DMS 273 (cell line): ENCODE data around the gene CASZ1.

Source experiments
- DNase-seq: peaks from one replicate; lab custom pipeline; 2025; ENCODE audit not compliant: unreplicated experiment; lab: John Stamatoyannopoulos, UW

CASZ1 gene

GRCh38 chr1:10659218-10659617 is 137.2 kb downstream of the CASZ1 start:
- peak; percentile 47 for DNase-seq

- peak; percentile 86 for DNase-seq
Observed at GRCh38 chr1:10658396-10659066, 137.9 kb downstream of the CASZ1 start.

GRCh38 chr1:10657088-10657847 is 139.2 kb downstream of the CASZ1 start:
- DNase-seq = peak; percentile 72

GRCh38 chr1:10656431-10656830 is 140.0 kb downstream of the CASZ1 start:
- no peak for DNase-seq

- no peak for DNase-seq
Observed at GRCh38 chr1:10655002-10655401, 141.4 kb downstream of the CASZ1 start.

DNA sequence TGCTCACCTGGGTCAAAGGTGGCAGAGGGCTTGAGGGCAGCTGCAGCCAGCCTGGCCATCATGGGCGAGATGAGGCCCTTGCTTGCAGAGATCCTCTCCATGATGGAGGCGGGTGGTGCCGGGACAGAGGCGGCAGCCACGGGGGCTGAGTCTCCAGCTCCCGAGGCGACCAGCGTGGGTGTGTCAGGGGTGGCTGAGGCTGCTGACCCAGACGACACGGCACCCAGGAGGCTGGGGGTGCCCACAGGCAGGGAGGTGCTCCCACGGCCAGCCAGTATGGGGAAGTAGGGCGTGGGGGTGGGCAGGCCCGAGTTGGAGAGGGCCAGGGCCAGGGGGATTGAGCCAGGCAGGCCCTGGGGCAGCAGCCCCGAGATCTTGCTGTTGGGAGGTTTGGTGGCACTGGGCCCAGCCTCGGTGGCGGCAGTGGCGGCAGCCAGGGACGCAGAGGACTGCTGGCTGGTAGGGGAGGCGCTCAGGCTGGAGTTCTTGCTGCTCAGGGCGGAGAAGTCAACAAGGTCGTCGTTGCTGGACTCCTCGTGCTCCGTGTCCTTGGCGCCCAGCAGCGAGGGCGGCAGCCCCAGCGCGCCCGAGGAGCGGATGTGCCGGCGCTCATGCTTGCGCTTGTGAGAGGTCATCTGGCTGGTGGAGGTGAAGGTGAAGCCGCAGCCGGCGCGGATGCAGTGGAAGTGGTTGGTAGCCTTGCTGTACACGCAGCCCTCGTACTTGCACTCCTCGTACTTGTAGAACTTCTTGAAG is 142.9 kb downstream of the CASZ1 start:
- no peak for DNase-seq

- DNase-seq = no peak
Observed at GRCh38 chr1:10652626-10653025, 143.8 kb downstream of the CASZ1 start.

GRCh38 chr1:10651793-10652192 is 144.7 kb downstream of the CASZ1 start:
- no peak for DNase-seq

GRCh38 chr1:10651389-10651766 is 145.1 kb downstream of the CASZ1 start:
- no peak for DNase-seq

DNA sequence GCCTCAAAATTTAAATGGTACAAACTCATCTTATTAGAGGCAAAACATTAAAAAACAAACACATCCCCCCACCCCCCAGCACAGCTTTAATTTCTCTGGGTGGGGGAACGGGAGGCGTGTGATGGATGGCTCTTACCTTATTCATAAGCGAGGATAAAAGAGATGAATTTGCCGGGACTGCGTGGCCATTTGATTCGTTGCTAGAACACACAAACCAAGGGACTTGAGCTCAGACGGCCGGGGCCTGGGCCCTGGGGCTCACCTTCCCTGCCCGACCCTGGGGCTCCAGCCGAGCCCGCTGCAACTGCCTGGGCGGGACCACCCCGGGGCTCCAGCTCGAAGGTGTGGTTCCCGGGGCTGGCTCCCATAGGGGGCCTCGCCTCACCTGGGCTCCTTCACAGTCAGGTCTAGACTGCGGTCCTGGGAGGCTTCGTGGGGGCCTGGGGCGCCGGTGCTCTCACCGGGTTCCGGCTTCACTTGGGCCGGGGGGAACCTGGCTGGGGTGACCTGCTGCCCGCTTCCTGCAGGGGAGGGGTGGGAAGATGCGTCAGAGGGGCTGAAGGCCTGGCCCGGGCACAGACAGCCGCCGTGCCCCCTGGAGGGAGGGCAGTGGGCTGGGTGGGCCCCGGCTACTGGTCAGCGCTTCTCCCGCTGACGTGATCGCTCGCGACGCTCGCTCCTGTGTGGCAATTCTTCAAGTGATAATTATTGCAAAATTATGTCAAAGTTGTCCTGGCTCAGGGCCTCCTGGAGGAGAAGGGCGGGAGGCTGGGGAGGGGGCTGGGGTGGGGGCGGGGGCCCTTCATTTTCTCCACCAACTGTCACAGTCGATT is 145.7 kb downstream of the CASZ1 start:
- DNase-seq = no peak

DNA sequence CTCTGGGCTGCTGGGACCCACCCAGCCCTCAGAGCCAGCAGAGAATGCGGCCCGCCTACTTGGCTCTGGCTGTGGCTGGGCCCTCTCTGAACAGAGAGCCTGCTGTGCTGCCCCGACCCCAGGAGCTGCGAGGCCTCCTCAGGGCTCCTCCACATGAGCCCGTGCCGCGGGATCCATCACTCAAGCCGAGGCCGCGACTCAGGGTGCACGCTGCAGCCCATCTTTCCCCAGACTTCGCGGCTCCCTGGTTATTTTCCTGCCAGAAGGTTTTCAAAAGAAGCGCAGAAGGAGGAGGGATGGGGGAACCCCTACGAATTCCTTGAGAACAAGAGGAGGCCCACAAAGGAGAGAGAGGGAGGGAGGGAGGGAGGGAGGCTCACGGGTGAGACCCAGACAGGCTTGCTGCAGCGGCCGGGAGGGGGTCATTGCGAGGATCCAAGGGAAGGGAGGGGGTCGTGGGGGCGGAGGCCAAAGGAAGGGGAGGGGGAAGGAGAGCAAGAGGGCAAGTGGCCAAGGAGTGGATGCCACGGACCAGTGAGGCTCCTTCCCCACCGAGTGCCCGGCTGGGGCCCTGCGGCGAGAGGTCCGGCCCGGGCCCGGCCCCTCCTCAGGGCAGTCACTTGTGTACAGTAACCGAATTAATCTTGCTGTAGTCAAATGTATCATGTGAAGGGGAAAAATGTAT is 146.8 kb downstream of the CASZ1 start:
- no peak for DNase-seq

GRCh38 chr1:10648689-10649516 is 147.5 kb downstream of the CASZ1 start:
- DNase-seq = no peak

- DNase-seq = no peak
Observed at GRCh38 chr1:10647414-10648170, 148.9 kb downstream of the CASZ1 start.

GRCh38 chr1:10646347-10646861 is 150.0 kb downstream of the CASZ1 start:
- peak; percentile 63 for DNase-seq

DNA sequence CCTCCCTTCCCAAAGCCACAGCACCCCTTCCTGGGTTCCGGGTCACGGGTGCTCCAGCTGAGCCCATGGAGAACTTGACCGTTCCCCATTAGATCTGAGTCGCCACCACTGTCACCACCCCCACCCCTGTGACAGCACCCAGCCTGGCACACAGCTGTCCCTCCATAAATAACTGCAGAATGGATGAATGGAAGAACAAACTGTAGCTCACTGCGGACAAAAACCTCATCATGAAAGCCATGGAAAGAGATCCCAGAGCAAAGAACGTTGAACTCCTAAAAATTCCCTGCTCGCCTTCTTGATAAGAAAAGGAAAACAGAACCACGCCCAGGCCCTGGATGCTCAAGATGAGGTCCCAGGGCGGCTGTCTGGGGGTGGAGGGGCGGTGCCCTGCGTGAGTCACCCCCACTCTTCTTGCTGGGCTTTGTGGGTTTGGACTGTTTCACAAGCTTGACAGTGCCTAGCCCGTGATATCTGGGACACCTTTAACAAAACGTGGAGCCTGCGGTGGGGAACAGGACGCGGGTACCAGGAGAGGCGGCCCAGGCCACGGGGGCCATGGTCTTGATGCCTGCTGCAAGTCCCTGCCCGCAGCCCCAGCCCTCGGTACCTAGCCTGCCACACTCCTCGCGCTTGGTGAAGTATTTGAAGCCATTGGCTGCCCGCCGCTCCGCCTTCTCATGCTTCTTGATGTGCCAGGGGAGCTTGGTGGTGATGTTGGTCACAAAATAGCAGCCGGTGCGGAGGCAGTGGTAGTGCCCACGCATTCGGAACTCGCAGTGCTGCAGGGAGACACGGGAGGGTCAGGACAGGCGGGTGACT is 151.9 kb downstream of the CASZ1 start:
- DNase-seq = no peak

GRCh38 chr1:10643607-10644306 is 152.7 kb downstream of the CASZ1 start:
- DNase-seq = no peak

DNA sequence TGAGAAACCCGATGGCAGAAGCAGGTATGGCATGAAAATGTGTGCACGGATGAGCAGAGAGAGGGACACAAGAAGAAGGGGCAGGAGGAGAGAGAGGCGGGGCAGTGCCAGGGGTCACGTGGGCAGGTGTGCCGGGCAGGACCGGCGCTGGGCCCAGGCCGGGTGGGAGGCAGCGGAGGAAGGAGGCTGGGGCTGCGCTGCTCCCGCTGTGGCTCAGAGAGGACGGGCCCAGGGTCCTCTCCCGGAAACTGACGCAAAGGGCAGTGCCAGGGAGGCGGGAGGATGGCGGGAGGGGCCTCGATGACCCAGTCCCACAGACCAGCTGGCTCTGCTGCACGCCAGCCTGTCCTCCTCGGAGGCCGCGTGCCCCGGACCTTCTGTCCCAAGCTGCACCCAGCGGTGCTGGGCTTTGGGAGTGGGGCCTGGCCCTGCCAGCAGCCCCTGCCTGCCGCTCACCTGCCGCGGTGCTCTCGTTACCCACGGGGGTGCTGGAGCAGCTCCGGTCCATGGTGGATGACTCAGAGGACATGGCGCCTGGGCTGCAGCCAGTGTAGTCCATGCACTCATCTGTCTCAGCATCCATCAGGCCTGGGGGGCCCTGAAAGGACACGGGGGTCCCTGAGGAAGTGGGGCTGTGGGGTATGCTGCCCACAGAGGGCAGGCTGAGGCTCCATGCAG is 153.9 kb downstream of the CASZ1 start:
- DNase-seq = no peak
